ENCODE results near the gene PDHB.
A peak's percentile ranks its signal among the peaks of the same experiment; 100 is the strongest.

The PDHB gene

GRCh38 chr3:58424613-58425012 is 9.0 kb downstream of the PDHB start:
- H3K36me3 ChIP-seq (ENCODE audit: control insufficient read depth, insufficient read depth, low read length), result peaks cover 11% of the 10 kb centered on the region
- H3K4me3 ChIP-seq (replicated peaks; ENCODE audit: low read depth, low read length), result no peak overlapping the region
- no peak for TF ChIP-seq CTCF (IDR thresholded peaks at IDR 0.05; ENCODE audit: insufficient read depth, low read length, poor library complexity, severe bottlenecking)
- H3K27me3 ChIP-seq (replicated peaks; ENCODE audit: control insufficient read depth, insufficient read depth, low read length), result no peaks in the 10 kb centered on the region
- no peak for DNase-seq (ENCODE audit: extremely low read depth, insufficient read length)

GRCh38 chr3:58422756-58423325 is 10.8 kb downstream of the PDHB start:
- TF ChIP-seq CTCF (IDR thresholded peaks at IDR 0.05; ENCODE audit: insufficient read depth, low read length, poor library complexity, severe bottlenecking), result no peak
- Histone ChIP-seq H3K27me3 (replicated peaks; ENCODE audit: control insufficient read depth, insufficient read depth, low read length) (no peaks in the 10 kb centered on the region), H3K36me3 (ENCODE audit: control insufficient read depth, insufficient read depth, low read length) (peaks cover 6% of the 10 kb centered on the region), H3K4me3 (replicated peaks; ENCODE audit: low read depth, low read length) (no peak overlapping the region)
- DNase-seq (ENCODE audit: extremely low read depth, insufficient read length), result no peak

GRCh38 chr3:58421004-58421403 is 12.6 kb downstream of the PDHB start:
- peak; percentile 23 for DNase-seq (ENCODE audit: extremely low read depth, insufficient read length)
- Histone ChIP-seq H3K4me3 (replicated peaks; ENCODE audit: low read depth, low read length) (no peak overlapping the region), H3K27me3 (replicated peaks; ENCODE audit: control insufficient read depth, insufficient read depth, low read length) (no peaks in the 10 kb centered on the region), H3K36me3 (ENCODE audit: control insufficient read depth, insufficient read depth, low read length) (peaks cover 2% of the 10 kb centered on the region)
- no peak for TF ChIP-seq CTCF (IDR thresholded peaks at IDR 0.05; ENCODE audit: insufficient read depth, low read length, poor library complexity, severe bottlenecking)

- TF ChIP-seq CTCF (IDR thresholded peaks at IDR 0.05; ENCODE audit: insufficient read depth, low read length, poor library complexity, severe bottlenecking), result no peak
- Histone ChIP-seq H3K36me3 (ENCODE audit: control insufficient read depth, insufficient read depth, low read length) (peaks cover 2% of the 10 kb centered on the region), H3K4me3 (replicated peaks; ENCODE audit: low read depth, low read length) (no peak overlapping the region), H3K27me3 (replicated peaks; ENCODE audit: control insufficient read depth, insufficient read depth, low read length) (no peaks in the 10 kb centered on the region)
- peak; percentile 61 for DNase-seq (ENCODE audit: extremely low read depth, insufficient read length)
Measured at GRCh38 chr3:58419780-58420507, 13.7 kb downstream of the PDHB start.

GRCh38 chr3:58418227-58418626 is 15.4 kb downstream of the PDHB start:
- no peaks in the 10 kb centered on the region for H3K36me3 ChIP-seq (ENCODE audit: control insufficient read depth, insufficient read depth, low read length)

More at GRCh38 chr3:58418227-58418626, 15.4 kb downstream of the PDHB start:
- no peak overlapping the region for H3K4me3 ChIP-seq (replicated peaks; ENCODE audit: low read depth, low read length)
- no peak for TF ChIP-seq CTCF (IDR thresholded peaks at IDR 0.05; ENCODE audit: insufficient read depth, low read length, poor library complexity, severe bottlenecking)
- DNase-seq (ENCODE audit: extremely low read depth, insufficient read length), result no peak
- H3K27me3 ChIP-seq (replicated peaks; ENCODE audit: control insufficient read depth, insufficient read depth, low read length), result no peaks in the 10 kb centered on the region

Data from GM06990 (cell line).